Neuron (in vitro differentiated cells): ENCODE data around the gene FHOD3.

Experiments
- H2AFZ ChIP-seq: one replicate; pipeline ENCODE4 v1.6.1; 2013; ENCODE audit warnings: low read depth, mild to moderate bottlenecking, inconsistent platforms, low read length, moderate library complexity
- H3K27me3 ChIP-seq: one replicate; pipeline ENCODE4 v1.6.1; 2013; ENCODE audit warnings: low read length; ENCODE audit not compliant: insufficient read depth
- H3K36me3 ChIP-seq: one replicate; pipeline ENCODE4 v1.6.1; 2013; ENCODE audit warnings: low read length; ENCODE audit not compliant: insufficient read depth
- H3K4me1 ChIP-seq: one replicate; pipeline ENCODE4 v1.6.1; 2013; ENCODE audit warnings: low read length; ENCODE audit not compliant: insufficient read depth
- H3K4me3 ChIP-seq: 2 replicates; pipeline ENCODE4 v1.5.1; 2013; ENCODE audit warnings: mild to moderate bottlenecking, low read length, moderate library complexity
- H3K9me3 ChIP-seq: one replicate; pipeline ENCODE4 v1.6.1; 2013; ENCODE audit warnings: low read length

The FHOD3 gene

GRCh38 chr18:36464126-36464651 is 166.7 kb downstream of the FHOD3 start:
- peaks cover 4% of the 10 kb centered on the region for H3K4me1 ChIP-seq
- no peak overlapping the region for H3K4me3 ChIP-seq
- no peaks in the 10 kb centered on the region for H3K27me3 ChIP-seq
- H3K9me3 ChIP-seq = no peaks in the 10 kb centered on the region
- H3K36me3 ChIP-seq = no peaks in the 10 kb centered on the region
- no peak overlapping the region for H2AFZ ChIP-seq

- Histone ChIP-seq H3K27me3 (no peaks in the 10 kb centered on the region), H2AFZ (no peak overlapping the region), H3K36me3 (no peaks in the 10 kb centered on the region), H3K4me3 (no peak overlapping the region), H3K4me1 (peaks cover 2% of the 10 kb centered on the region), H3K9me3 (no peaks in the 10 kb centered on the region)
These were observed 167.8 kb downstream of the FHOD3 start for GRCh38 chr18:36465276-36465675.

GRCh38 chr18:36465970-36466369 is 168.5 kb downstream of the FHOD3 start:
- H3K4me3 ChIP-seq = no peak overlapping the region
- H3K4me1 ChIP-seq = peaks cover 7% of the 10 kb centered on the region
- no peaks in the 10 kb centered on the region for H3K9me3 ChIP-seq
- H3K36me3 ChIP-seq = no peaks in the 10 kb centered on the region
- H2AFZ ChIP-seq = no peak overlapping the region
- H3K27me3 ChIP-seq = no peaks in the 10 kb centered on the region

GRCh38 chr18:36467614-36468013 is 170.1 kb downstream of the FHOD3 start:
- peaks cover 18% of the 10 kb centered on the region for H3K4me1 ChIP-seq

GRCh38 chr18:36468161-36468560 is 170.6 kb downstream of the FHOD3 start:
- Histone ChIP-seq H3K27me3 (no peaks in the 10 kb centered on the region), H3K4me1 (peaks cover 18% of the 10 kb centered on the region), H3K4me3 (no peak overlapping the region), H2AFZ (no peak overlapping the region), H3K36me3 (no peaks in the 10 kb centered on the region), H3K9me3 (no peaks in the 10 kb centered on the region)

More at GRCh38 chr18:36467614-36468013, 170.1 kb downstream of the FHOD3 start:
- Histone ChIP-seq H3K27me3 (no peaks in the 10 kb centered on the region), H3K9me3 (no peaks in the 10 kb centered on the region), H2AFZ (no peak overlapping the region), H3K36me3 (no peaks in the 10 kb centered on the region), H3K4me3 (no peak overlapping the region)

GRCh38 chr18:36469461-36469860 is 171.9 kb downstream of the FHOD3 start:
- Histone ChIP-seq H2AFZ (no peak overlapping the region), H3K4me1 (peaks cover 16% of the 10 kb centered on the region), H3K27me3 (no peaks in the 10 kb centered on the region), H3K4me3 (no peak overlapping the region), H3K36me3 (no peaks in the 10 kb centered on the region), H3K9me3 (no peaks in the 10 kb centered on the region)

- H3K27me3 ChIP-seq = no peaks in the 10 kb centered on the region
- no peaks in the 10 kb centered on the region for H3K36me3 ChIP-seq
- peaks cover 16% of the 10 kb centered on the region for H3K4me1 ChIP-seq
- H2AFZ ChIP-seq = no peak overlapping the region
- H3K9me3 ChIP-seq = no peaks in the 10 kb centered on the region
- H3K4me3 ChIP-seq = no peak overlapping the region
These were observed 173.4 kb downstream of the FHOD3 start for GRCh38 chr18:36470896-36471295.

- no peaks in the 10 kb centered on the region for H3K27me3 ChIP-seq
- no peak overlapping the region for H2AFZ ChIP-seq
- H3K4me1 ChIP-seq = peaks cover 16% of the 10 kb centered on the region
- no peaks in the 10 kb centered on the region for H3K9me3 ChIP-seq
- H3K36me3 ChIP-seq = no peaks in the 10 kb centered on the region
- H3K4me3 ChIP-seq = no peak overlapping the region
These were observed 173.9 kb downstream of the FHOD3 start for GRCh38 chr18:36471393-36471792.

GRCh38 chr18:36476433-36476832 is 178.9 kb downstream of the FHOD3 start:
- no peak overlapping the region for H3K4me3 ChIP-seq
- H3K4me1 ChIP-seq = peaks cover 21% of the 10 kb centered on the region
- H2AFZ ChIP-seq = no peak overlapping the region
- no peaks in the 10 kb centered on the region for H3K9me3 ChIP-seq
- no peaks in the 10 kb centered on the region for H3K36me3 ChIP-seq
- no peaks in the 10 kb centered on the region for H3K27me3 ChIP-seq

- Histone ChIP-seq H3K9me3 (no peaks in the 10 kb centered on the region), H3K27me3 (no peaks in the 10 kb centered on the region), H2AFZ (no peak overlapping the region), H3K4me3 (no peak overlapping the region), H3K4me1 (peaks cover 26% of the 10 kb centered on the region), H3K36me3 (no peaks in the 10 kb centered on the region)
These were observed 180.3 kb downstream of the FHOD3 start for GRCh38 chr18:36477776-36478175.

- Histone ChIP-seq H2AFZ (no peak overlapping the region), H3K4me1 (peaks cover 27% of the 10 kb centered on the region), H3K9me3 (no peaks in the 10 kb centered on the region), H3K36me3 (no peaks in the 10 kb centered on the region), H3K4me3 (no peak overlapping the region), H3K27me3 (no peaks in the 10 kb centered on the region)
These were observed 183.7 kb downstream of the FHOD3 start for GRCh38 chr18:36481201-36481657.

GRCh38 chr18:36481935-36482334 is 184.4 kb downstream of the FHOD3 start:
- Histone ChIP-seq H3K36me3 (no peaks in the 10 kb centered on the region), H3K4me1 (peaks cover 27% of the 10 kb centered on the region), H2AFZ (no peak overlapping the region), H3K9me3 (no peaks in the 10 kb centered on the region), H3K27me3 (no peaks in the 10 kb centered on the region), H3K4me3 (no peak overlapping the region)

- peaks cover 27% of the 10 kb centered on the region for H3K4me1 ChIP-seq
- no peaks in the 10 kb centered on the region for H3K9me3 ChIP-seq
- H3K4me3 ChIP-seq = no peak overlapping the region
- no peaks in the 10 kb centered on the region for H3K36me3 ChIP-seq
- H3K27me3 ChIP-seq = no peaks in the 10 kb centered on the region
- H2AFZ ChIP-seq = no peak overlapping the region
These were observed 187.1 kb downstream of the FHOD3 start for GRCh38 chr18:36484591-36484990.

GRCh38 chr18:36485772-36486171 is 188.3 kb downstream of the FHOD3 start:
- Histone ChIP-seq H3K4me1 (peaks cover 19% of the 10 kb centered on the region), H2AFZ (no peak overlapping the region)

More at GRCh38 chr18:36485772-36486171, 188.3 kb downstream of the FHOD3 start:
- Histone ChIP-seq H3K9me3 (no peaks in the 10 kb centered on the region), H3K27me3 (no peaks in the 10 kb centered on the region), H3K4me3 (no peak overlapping the region), H3K36me3 (no peaks in the 10 kb centered on the region)
